ENCODE measurements around the gene SPRYD3.

Gene SPRYD3

GRCh38 chr12:53062011-53062961 lies 16.9 kb downstream of the SPRYD3 start:
- DNase-seq, result no peak

DNA sequence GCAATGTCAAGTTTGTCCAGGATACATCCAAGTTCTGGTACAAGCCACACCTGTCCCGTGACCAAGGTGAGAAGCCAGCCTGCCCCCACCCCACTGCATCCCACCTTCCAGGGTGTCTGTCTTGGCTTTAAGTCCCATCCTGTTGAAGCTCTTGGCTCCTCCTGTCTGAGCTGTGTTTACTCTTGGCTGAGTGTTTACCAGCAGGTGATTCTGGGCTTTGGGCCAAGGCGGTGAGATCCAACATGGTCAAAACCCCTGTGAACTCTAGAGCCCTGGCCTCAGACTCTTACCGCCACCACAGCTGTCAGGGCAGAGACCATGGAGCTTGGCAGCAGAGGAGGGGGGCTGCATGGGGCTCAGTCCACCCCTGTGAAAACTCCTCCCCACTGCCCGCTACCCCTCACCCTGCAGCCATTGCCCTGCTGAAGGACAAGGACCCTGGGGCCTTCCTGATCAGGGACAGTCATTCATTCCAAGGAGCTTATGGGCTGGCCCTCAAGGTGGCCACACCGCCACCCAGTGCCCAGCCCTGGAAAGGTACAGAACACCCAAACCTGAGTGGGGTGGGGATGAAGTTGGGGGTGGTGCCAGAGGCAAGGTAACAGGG lies 17.7 kb downstream of the SPRYD3 start:
- DNase-seq, result no peak

GRCh38 chr12:53060721-53061276 lies 18.4 kb downstream of the SPRYD3 start:
- DNase-seq, result no peak

- DNase-seq, result no peak
Measured at GRCh38 chr12:53060064-53060720, 19.0 kb downstream of the SPRYD3 start.

- no peak for DNase-seq
Measured at GRCh38 chr12:53059434-53060063, 19.6 kb downstream of the SPRYD3 start.

GRCh38 chr12:53058674-53059433 lies 20.3 kb downstream of the SPRYD3 start:
- DNase-seq, result no peak

- no peak for DNase-seq
Measured at GRCh38 chr12:53057816-53058500, 21.2 kb downstream of the SPRYD3 start.

- DNase-seq, result no peak
Measured at GRCh38 chr12:53056901-53057300, 22.3 kb downstream of the SPRYD3 start.

GRCh38 chr12:53056296-53056695 lies 22.9 kb downstream of the SPRYD3 start:
- DNase-seq, result no peak

- no peak for DNase-seq
Measured at GRCh38 chr12:53055471-53056266, 23.5 kb downstream of the SPRYD3 start.

DNA sequence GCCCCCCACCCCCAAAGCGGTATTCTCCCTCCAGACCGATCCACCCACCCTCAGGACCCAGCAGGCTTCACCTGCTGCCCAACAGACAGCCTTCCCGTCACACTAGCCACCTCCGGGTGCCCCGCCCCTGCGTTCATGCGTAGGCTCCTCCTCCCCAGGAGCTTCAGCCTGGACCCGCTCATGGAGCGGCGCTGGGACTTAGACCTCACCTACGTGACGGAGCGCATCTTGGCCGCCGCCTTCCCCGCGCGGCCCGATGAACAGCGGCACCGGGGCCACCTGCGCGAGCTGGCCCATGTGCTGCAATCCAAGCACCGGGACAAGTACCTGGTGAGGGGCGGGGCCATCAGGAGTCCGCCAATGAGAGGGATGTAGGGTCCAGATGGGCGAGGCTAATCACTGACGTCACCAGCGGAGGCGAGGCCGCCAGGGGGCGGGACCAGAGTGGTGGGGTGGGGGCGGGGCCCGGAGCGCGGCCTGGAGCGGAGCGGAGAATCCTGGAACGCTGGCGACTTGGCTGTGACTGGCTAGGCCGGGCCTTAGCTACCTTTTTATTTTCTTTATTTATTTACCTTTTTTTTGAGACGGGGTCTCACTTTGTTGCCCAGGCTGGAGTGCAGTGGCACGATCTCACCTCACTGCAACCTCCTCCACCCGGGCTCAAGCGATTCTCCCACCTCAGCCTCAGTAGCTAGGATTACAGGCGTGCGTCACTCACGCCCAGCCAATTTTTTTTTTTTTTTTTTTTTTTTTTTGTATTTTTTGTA lies 24.9 kb downstream of the SPRYD3 start:
- DNase-seq, result peak; percentile 92

DNA sequence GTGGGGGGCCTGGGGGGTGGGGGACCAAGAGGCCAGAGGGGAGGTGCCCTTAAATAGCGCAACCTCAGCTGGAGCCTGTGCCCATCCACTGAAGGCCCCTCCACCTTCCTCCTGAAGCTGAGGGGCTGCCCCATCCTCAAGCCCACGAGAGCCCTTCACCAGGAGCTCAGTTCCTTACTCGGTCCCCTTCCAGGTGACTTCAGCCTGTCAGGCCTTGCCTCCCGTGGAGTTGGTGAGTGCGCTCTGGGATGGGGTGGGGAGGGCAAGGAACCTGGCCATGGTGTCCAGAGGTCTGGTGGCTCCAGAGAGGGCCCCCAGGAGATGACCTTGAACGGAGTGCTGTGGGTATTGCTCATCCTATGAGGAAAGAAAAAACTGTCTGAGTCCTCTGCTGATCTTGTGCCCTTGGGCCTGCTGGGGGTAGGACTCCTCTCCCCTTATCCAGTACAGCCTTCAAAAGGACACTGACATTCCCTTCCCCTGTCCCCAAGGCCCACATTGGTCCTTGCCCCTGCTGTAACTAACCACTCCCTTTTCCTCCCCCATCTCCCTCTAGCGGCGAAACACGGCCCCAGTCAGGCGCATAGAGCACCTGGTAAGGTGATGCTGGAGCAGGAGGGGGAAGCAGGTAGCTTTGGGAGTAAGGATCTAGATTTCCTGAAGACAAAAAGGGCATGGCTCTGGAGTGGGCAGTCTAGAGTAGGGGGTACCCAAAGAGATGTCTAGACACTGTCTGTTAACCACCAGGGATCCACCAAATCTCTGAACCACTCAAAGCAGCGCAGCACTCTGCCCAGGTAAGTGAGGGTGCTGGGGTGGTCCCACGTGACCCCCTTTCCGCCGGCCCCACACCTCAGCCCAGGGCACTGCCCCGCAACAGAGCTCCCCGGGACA lies 25.7 kb downstream of the SPRYD3 start:
- DNase-seq, result peak; percentile 50

DNA sequence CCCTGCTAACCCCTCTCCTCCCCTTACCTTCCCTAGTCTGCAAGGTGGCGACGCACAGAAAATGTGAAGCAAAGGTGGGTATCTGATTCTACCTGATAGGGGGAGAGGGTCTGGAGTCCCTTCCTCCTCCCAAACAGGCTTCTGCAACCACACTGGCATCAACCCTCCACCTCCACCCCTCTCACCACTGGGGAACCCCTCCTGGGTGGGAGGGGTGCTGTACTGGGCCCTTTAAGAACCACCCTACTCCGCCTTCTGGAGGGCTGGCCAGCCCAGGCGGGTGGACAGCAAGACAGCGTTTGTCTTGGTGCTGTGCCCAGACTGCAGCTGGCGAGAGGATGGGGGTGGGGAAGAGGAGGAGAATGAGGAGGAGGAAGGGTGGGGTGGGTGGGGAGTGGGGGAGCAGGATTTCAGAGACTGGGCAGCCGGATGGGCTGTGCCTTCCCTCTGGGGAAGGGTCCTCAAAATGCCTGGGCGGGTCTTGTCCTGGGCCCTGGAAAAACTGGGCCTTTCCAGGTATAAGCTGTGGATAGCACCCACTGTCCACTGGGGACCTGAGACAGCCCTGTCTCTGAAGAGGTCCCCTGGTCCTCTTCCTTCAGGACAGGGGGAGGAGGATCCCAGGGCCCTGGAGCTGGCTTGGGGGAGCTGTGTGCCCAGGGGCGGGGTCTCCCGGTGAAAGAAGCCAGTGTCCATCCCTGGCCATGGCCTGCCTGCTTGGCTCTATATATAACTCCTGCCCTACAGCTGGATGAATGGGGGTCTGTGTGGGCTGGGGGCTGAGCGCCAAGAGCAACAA lies 26.6 kb downstream of the SPRYD3 start:
- DNase-seq, result no peak

- DNase-seq, result no peak
Measured at GRCh38 chr12:53051881-53052412, 27.2 kb downstream of the SPRYD3 start.

- DNase-seq, result no peak
Measured at GRCh38 chr12:53051058-53051880, 27.9 kb downstream of the SPRYD3 start.

GRCh38 chr12:53050426-53051057 lies 28.6 kb downstream of the SPRYD3 start:
- DNase-seq, result no peak

Data from central memory CD4-positive, alpha-beta T cell (primary cell).